NOMO-1 (cell line): ENCODE data around the gene APEH.
"Not testable (repeated sequence)": the region's sequence is repeated elsewhere in the genome, so short reads cannot be mapped to it uniquely, and the experiment has no call there.

Experiments
- DNase-seq, 2 experiments: peaks; one replicate each; lab custom pipeline; 2025; ENCODE audit not compliant: unreplicated experiment in 2 of 2; lab: John Stamatoyannopoulos, UW

The APEH gene

DNA sequence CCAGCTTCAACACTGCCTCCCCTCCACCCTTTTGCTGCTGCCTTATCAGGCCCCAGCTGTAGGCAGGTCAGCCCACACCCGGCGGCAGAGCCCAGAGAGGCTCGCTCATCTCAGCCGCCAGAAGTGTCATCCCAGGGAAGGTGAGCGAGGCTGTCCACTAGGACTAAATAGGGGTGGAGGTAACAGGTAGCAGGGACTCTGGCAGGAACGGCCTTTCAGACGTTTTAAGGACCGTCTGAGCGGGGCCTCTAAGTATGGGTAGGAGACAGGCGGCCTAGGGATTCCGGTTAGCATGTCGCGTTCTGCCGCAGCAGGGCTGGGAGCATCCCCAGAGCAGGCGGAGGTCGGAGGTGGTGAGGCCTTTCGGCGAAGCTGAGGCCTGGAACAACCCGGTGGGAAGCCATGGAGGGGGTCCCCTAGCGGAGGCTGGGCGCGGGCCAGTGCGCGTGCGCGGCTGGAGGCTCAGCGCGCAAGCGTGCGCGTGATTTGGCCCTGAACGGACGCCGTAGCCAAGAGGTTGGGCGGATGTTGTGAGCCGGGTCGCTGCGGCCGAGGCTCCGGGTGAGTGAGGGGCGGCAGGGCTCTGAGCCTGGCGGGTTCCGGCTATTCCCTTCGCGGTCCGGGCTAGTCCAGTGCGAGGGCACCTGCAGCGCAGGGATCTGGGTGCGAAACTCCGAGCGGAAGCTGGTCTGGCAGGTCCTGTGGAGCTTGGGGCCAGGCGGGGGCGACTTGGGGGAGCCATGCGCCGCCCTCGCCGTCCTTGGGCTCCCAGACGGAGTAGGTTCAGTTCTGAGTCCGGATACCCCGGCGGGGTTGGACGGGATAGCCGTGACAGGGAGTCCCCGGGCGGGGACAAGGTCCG lies 15.1 kb downstream of the APEH start, which contains the start of the genes MST1 and RNF123:
MST1 (minus strand) TSS at position 429 of the 862 bp plus-strand sequence. CDS start 783 bp downstream, outside the sequence.
RNF123 (plus strand) TSS at position 512 of the 862 bp plus-strand sequence. CDS start 1,609 bp downstream, outside the sequence.
- DNase-seq, result no peak

DNA sequence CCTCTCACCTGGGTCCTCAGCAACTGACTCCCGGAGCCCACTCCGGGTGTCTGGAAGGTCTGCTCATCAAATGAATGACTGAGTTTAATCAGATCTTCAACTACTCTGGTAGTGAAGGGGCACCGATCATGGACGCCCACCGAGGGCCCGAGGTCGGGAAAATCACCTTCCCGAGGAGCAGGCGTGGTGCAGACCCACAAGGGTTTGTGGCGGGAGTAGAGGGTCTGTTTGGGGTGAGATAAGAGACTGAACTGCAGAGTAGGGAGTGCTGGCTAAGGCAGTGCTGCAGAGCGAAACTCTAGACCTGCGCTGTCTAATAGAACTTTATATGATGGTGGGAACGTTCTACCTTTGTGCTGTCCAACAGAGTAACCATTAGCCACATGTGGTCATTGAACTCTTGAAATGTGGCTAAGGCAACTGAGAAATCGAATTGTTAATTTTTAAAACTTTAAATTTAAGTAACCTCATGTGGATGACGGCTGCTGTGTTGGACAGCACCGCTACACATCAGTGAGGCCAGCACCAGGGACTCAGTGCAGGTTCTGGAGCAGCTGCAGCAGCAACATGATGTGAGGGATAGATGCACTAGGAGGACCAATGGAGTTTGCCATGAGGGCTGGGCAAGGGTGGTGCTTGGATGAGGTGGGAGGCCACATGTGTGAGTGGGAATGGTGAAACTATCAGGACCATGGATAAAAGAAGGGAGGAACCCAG lies 15.9 kb downstream of the APEH start:
- DNase-seq, result not testable (repeated sequence)

DNA sequence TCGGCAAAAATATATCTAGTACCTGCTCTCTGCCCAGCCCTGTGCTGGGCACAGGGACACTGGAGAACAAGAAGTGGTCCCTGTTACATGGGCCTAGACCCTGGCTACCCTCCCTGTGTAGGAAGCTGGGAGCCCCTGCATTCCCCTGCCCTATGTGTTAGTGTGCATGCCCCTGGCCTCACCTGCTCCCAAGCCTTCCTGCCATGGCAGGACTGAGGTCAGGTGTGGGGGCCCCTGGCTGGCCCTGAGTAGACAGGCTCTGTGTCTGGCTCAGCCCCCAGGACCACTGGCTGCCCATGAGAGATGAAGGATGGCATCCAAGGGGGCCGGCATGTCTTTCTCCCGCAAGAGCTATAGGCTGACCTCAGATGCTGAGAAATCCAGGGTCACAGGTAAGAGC lies 16.7 kb downstream of the APEH start:
- DNase-seq, result not testable (repeated sequence)

DNA sequence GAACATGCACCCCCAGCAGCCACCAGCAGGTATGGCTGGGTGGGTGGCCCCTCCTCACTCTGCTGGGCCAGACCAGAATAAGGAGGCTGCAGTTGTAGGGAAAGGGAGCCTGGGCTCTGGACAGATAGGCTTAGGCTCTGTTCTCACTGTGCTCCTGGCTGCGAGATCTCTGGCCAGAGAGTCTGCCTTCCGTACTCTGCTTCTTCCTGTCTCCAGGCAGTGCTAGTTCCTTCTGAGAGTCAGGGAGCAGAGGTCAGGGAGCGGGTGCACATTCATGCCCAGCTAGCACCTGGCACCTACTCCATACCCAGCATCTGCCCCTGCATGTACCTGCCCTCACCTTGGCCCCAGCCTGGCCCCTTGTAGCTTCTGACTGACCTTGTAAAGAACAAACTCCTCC lies 17.3 kb downstream of the APEH start:
- DNase-seq, result not testable (repeated sequence)

DNA sequence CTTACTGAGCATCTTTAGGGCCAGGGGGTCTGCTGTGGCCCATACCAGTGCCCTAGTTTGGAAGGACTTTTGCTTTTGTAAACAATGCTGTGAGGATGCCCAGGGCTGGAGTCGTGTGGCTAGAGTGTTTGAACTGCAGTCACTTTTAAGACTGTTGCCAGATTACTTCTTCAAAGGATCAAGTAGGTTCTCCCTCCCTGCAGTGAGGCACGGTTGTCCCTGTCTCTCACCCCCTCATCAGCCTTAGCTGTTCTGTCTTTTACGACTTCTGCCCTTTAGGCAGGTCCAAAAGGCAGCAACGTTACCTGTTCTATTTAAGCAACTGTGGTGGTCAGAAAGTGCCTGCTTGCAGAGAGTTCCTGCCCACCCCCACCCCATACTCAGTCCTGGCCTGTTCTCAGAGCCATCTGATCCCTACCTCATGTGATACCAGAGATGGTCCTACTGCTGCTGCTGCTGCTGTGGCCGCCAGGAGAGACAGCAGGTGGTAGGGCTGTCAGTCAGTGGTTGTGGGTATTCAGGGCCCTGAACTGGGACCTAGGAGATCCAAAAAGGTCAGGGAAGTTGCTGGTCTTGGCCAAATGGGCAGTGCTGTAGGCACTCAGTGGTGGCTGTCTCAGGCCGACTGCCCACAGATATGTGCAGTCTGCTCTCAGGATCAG lies 20.4 kb downstream of the APEH start:
- DNase-seq, result not testable (repeated sequence)

DNA sequence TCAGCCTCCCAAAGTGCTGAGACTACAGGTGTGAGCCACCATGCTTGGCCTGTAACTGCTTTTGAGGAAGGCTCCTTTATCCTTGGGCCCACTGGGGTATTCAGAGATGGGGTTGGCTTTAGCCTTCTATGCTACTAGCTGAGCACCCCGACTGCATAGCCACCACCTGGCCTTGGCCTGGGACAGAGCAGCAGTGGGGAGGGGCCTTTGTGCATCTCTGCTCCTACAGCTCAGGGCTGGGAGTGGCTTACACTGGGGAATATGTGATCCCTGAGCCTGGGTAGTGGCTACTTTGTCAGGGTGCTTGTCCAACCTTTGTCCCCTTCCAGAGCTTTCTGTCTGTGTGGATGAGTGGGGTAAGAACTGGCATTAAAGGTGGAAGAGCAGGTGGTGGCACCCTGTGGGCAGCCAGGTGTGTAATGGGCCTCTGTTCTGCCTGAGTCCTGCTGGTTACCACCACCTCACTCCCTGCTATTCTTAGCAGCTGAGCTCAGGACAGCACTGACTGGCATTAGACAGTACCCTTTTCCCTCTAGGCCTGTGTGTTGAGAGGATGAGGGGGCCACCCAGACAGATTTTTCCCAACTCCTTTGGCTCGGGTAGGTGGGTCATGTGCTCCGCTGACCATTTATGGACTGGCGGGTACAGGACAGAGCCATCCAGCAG lies 21.3 kb downstream of the APEH start:
- DNase-seq, result not testable (repeated sequence)

DNA sequence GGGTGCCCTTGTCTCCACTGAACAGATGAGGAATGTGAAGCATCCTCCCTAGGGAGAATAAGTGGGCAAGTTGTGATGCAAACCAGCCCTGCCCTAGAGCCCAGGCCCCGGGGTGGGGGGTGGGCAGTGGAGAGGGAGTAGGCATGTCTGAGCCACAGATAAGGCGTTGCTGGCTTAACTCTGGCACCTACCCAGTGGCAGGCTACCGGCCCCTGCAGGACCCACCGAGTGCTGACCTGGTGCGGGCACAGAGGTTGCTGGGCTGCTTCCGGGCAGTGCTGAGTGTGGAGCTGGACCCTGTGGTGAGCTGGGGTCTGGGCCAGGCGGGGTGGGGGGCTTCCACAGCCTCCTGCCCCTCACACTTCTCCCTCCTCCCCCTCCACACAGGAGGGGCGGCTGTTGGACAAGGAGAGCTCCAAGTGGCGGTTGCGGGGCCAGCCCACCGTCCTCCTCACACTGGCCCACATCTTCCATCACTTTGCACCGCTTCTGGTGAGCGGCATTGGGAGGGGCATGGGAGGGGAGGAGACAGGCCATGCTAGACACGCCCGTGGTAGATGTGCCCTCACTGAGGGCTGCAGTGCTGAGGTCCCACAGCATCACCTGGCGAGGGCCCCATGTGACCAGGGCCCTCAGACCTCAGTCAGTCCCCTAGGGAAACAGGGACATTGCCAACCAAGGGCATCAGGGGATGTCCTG lies 25.3 kb downstream of the APEH start:
- no peak for DNase-seq

DNA sequence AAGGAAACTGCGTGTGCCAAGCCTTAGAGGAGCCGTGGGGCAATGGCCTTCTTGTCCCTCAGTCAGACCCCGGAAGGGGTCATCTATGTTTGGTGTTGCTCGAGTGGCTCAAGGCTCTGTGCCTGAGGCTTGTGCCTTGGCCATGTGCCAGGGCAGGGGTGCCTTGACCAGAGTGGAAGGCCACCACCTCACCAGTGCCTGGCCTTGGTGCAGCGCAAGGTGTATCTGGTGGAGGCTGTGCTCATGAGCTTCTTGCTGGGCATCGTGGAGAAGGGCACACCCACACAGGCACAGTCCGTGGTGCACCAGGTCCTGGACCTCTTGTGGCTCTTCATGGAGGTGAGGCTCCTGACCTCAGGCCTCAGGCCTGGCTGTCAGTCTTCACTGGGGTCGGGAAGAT lies 25.9 kb downstream of the APEH start:
- no peak for DNase-seq

DNA sequence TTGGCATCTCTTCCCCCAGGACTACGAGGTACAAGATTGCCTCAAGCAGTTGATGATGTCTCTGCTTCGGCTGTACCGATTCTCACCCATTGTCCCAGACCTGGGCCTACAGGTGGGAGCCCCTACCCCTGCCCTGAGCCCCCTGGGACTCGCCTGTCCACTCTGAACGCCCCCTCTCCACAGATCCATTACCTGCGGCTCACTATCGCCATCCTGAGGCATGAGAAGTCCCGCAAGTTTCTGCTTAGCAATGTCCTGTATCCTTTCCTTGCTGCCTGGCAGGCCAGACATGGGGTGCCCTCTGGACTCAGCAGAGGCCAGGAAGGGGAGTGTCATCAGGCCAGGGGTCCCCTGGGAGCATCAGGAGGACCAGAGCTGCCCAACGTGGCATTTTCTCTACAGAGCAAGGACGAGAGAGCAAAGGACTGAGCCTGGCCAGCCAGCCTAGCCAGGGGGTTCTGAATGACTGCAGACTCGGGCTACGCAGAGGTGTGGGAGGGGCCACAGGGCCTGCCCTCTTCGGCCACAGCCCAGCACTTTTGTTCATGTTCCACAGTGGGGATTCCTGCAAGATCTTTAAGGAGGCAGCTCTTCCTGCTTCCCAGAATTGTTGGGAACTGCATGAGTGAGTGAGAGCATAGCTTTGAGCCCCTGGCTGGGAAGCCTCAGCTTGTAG lies 26.4 kb downstream of the APEH start:
- no peak for DNase-seq

DNA sequence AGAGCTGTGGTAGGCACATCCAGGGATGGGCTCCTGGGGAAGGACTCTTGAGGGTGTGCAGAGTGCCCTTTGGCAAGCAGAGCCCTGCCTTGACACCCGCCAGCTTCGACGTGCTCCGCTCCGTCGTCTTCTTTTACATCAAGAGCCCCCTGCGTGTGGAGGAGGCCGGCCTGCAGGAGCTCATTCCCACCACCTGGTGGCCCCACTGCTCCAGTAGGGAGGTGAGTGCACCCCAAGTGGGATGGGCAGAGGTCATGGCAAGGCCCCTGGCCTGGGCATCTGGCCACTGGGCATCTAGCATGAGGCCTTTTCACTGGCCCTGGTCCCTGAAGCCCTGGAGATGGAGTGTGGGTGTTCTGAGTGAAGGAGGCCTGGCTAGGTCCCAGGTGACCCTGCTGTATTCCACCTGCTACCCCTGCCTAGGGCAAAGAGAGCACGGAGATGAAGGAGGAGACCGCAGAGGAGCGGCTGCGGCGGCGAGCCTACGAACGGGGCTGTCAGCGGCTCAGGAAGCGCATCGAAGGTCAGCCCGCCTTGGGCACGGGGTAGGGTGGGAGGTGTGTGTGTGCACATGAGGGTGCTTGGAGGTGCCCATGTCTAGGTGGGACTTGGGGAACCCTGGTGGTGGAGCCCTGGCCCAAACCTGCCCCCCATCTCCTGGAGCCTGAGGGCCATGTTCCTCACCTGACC lies 27.4 kb downstream of the APEH start:
- DNase-seq, result no peak

DNA sequence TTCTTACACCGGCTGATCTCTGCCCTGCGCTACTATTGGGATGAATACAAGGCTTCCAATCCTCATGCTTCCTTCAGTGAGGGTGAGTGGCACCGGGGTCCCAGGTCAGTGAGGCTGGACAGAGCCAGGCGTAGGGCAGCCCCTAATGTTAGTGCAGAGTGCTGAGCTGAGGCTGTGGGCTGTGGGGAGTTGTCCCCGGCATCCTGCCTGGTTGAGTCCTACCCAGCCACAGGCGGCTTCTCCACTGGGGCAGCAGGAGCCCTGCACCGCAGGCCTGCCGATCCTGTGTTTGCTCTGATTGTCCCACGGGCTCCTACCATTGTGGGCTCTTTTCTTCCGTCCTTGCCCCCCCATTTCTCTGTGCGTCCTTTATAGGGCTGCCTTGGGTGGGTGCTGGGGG lies 28.5 kb downstream of the APEH start:
- no peak for DNase-seq

DNA sequence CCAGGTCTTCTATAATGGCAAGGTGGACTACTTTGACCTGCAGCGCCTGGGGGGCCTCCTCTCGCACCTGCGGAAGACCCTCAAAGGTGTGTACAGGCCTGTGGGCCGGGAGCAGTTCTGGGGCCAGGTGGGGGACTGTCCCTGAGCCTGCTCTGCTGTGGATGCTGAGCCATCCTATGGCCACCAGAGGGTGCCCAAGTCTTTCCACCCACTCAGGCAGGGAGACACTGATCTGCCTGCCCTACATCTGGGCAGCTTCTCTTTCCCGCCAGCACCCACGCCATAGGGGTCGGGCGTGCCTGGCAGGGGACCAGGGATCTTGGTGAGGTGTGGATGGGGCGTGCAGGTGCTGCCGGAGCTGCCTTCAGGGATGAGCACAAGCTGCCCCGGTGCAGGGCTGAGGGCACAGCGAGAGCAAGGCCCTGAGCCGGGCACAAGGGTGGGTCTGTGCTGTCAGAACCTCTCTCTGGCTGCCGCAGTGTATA lies 29.3 kb downstream of the APEH start:
- peak; percentile 25 to 57 for DNase-seq

DNA sequence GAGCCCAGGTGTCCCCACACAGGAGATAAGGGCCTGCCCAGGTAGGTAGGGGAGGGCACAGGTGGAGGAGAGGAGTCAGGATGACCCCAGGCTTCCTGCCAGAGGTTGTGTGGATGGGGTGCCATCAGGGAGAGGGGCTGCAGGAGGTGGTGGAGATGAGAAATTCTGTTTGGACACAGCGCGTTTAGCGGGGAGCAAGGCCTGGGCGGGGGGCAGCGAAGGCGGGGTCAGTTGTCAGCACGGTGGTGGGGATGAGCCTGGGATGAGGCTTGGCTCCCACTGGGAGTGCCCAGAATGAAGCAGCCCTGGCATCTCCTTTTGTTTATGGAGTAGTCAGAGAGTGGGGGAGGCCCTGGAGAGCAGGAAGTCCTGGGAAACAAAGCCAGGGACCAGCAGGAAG lies 29.8 kb downstream of the APEH start:
- no peak for DNase-seq

DNA sequence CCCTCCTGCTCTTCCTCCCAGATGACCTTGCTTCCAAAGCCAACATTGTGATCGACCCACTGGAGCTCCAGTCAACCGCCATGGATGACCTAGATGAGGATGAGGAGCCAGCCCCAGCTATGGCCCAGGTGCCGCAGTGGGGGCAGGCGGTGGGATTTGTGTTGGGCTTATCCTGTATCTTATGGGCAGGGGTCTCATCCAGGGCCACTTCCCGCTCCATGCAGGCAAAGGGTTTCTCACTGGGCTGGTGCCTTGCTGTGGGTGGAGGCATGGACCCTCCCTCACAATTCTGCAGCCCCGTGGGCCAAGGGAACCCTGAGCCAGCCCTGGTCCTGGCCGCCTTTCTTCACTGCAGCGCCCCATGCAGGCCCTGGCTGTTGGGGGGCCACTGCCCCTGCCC lies 30.5 kb downstream of the APEH start:
- DNase-seq, result no peak

DNA sequence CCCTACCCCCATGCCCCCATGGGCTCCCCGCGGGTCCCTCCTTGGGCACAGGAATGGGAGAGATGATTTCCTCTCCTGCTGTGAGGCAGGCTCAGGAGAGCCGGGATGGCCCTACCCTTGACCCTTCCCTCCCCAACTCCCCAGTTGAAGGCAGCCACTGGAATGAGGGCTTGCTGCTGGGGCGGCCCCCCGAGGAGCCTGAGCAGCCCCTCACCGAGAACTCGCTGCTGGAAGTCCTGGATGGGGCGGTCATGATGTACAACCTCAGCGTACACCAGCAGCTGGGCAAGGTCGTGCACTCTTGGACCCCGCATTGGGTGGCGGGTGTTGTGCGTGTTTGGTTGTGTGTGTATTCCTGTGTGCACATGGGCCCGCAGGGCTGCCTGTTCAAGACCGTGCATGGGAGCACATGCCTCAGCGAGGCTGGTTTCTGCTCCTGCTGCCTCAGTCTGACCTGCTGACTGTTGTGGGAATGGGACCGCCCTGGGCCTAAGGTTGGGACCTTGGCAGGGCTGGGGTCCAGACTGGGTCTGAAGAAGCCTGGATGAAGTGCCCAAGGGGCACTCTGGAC lies 31.3 kb downstream of the APEH start:
- DNase-seq, result no peak

DNA sequence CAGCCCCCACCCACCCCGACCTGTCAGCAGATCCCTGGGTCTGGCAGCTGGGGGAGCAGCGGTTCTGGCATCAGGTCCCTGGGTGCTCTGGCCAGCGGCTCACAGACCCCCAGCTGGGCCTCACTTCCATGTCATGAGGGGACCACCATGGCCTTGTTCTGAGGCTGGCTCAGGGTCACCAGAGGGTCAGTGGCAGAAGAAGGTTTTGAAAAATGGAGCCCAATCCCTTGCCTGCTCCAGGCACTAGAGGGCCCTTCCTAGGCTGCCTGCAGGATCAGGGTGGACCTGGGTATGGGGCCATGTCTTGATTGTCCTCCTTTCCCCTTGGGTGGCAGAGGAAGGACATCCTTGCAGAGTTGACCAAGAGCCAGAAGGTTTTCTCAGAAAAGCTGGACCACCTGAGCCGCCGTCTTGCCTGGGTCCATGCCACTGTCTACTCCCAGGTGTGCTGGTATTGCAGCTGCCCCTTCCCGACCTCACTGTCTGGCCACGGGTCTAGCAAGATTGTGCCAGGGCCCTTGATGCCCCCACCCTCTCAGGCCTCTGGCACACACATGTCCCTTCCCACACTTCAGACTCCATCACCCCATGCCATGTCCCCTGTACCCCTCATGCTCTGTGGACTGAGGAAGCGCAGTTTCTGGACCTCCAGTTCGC lies 32.4 kb downstream of the APEH start:
- DNase-seq, result no peak

DNA sequence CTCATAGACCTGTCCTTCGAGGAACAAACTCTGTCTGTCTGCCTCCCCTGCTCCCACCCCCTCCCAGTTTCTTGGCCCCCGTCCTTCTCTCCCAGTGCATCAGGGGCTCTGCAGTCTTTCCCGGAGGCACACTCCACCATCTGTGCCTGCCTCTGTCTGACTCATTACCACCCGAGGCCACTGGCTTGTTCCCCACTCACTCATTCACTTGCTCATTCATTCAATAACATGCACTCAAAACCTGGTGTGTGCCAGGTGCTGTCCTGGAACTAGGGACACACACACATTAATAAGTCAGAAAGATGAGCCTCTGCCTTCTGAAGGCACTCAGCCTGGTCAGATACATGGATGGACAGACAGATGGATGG lies 32.9 kb downstream of the APEH start:
- DNase-seq, result no peak

DNA sequence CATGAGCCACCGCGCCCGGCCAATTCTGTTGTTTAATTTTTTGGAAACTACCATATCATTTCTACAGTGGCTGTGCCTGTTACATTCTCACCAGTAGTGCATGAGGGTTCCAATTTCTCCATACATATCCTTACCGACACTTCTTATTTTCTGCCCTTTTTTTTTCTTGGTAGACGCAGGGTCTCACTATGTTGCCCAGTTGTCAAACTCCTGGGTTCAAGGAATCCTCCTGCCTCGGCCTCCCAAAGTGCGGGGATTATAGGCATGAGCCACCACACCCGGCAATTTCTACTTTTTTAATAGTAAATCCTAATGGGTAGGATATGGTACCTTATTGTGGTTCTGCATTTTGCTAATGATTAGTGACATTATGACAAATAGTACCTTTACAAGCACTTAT lies 35.7 kb downstream of the APEH start:
- DNase-seq, result no peak
